RWPE2 (cell line): ENCODE measurements around the gene ITGA2.
A peak's percentile ranks its signal among the peaks of the same experiment; 100 is the strongest.

ENCODE experiments used
- ATAC-seq: fragments of 200-7000 bp; cut with Tn5 transposase; 3 replicates; pipeline ENCODE4 v1.9.1; 2021; ENCODE audit warnings: low read depth
- DNase-seq: peaks from one replicate; pipeline ENCODE4 v3.0.0-alpha.2; 2020; ENCODE audit warnings: low spot score
- H3K27ac ChIP-seq: fragments of 450-650 bp; 2 replicates; pipeline ENCODE4 v1.5.1; 2017; ENCODE audit warnings: mild to moderate bottlenecking; ENCODE audit not compliant: poor library complexity, severe bottlenecking
- H3K27me3 ChIP-seq: fragments of 250-450 bp; sonication (Bioruptor Pico); 2 replicates; pipeline ENCODE4 v1.5.1; 2021; ENCODE audit warnings: mild to moderate bottlenecking, moderate library complexity; ENCODE audit not compliant: insufficient read depth, poor library complexity, severe bottlenecking
- H3K36me3 ChIP-seq: fragments of 250-450 bp; sonication (Bioruptor Pico); 2 replicates; pipeline ENCODE4 v1.5.1; 2020; ENCODE audit warnings: low read depth, mild to moderate bottlenecking, moderate library complexity
- H3K4me1 ChIP-seq: fragments of 250-450 bp; sonication (Bioruptor Pico); 2 replicates; pipeline ENCODE4 v1.5.1; 2021; ENCODE audit warnings: mild to moderate bottlenecking, moderate library complexity; ENCODE audit not compliant: insufficient read depth, poor library complexity, severe bottlenecking
- H3K4me3 ChIP-seq: fragments of 250-450 bp; sonication (Bioruptor Pico); 2 replicates; pipeline ENCODE4 v1.5.1; 2021; ENCODE audit warnings: mild to moderate bottlenecking, moderate library complexity; ENCODE audit not compliant: severe bottlenecking
- H3K9me3 ChIP-seq: fragments of 250-450 bp; sonication (Bioruptor Pico); 2 replicates; pipeline ENCODE4 v1.5.1; 2021; ENCODE audit warnings: mild to moderate bottlenecking, moderate library complexity; ENCODE audit not compliant: severe bottlenecking
- TF ChIP-seq, protein P1 (sequence below): fragments of 450-650 bp; IDR thresholded peaks from one replicate; pipeline ENCODE4 v1.5.1; 2017; ENCODE audit warnings: mild to moderate bottlenecking, moderate library complexity; ENCODE audit not compliant: poor library complexity, severe bottlenecking

ITGA2 gene

DNA sequence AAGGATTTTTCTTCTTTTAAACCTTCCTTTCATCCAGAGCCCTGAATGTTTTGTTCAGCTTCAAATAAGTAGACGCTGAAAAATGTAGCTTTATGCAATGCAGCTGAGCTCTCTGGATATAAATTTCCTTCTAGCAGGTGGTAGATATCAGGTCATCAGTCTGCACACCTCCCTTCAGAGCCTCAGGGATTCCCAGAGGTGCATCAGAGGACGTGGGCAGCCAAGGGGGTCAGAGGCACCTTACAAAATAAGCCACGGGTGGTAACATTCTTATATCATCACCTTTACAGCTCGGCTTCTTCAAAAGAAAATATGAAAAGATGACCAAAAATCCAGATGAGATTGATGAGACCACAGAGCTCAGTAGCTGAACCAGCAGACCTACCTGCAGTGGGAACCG is 101.1 kb downstream of the ITGA2 start:
- TF ChIP-seq, protein P1, sequence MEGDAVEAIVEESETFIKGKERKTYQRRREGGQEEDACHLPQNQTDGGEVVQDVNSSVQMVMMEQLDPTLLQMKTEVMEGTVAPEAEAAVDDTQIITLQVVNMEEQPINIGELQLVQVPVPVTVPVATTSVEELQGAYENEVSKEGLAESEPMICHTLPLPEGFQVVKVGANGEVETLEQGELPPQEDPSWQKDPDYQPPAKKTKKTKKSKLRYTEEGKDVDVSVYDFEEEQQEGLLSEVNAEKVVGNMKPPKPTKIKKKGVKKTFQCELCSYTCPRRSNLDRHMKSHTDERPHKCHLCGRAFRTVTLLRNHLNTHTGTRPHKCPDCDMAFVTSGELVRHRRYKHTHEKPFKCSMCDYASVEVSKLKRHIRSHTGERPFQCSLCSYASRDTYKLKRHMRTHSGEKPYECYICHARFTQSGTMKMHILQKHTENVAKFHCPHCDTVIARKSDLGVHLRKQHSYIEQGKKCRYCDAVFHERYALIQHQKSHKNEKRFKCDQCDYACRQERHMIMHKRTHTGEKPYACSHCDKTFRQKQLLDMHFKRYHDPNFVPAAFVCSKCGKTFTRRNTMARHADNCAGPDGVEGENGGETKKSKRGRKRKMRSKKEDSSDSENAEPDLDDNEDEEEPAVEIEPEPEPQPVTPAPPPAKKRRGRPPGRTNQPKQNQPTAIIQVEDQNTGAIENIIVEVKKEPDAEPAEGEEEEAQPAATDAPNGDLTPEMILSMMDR, result no peak
- DNase-seq, result no peak

DNA sequence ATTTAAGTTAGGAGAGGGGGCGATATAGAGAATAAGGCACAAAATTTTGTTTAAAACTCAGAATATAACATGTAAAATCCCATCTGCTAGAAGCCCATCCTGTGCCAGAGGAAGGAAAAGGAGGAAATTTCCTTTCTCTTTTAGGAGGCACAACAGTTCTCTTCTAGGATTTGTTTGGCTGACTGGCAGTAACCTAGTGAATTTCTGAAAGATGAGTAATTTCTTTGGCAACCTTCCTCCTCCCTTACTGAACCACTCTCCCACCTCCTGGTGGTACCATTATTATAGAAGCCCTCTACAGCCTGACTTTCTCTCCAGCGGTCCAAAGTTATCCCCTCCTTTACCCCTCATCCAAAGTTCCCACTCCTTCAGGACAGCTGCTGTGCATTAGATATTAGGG is 102.1 kb downstream of the ITGA2 start:
- Histone ChIP-seq H3K27ac (no peak overlapping the region), H3K9me3 (no peaks in the 10 kb centered on the region), H3K4me1 (peaks cover 4% of the 10 kb centered on the region), H3K4me3 (no peak overlapping the region), H3K36me3 (peaks cover 96% of the 10 kb centered on the region), H3K27me3 (no peaks in the 10 kb centered on the region)
- TF ChIP-seq, protein P1, result peak; percentile 16
- ATAC-seq (peak; percentile 77), DNase-seq (no peak)

More for the DNA sequence above, 101.1 kb downstream of the ITGA2 start:
- Histone ChIP-seq H3K36me3 (peaks cover 96% of the 10 kb centered on the region), H3K4me3 (no peak overlapping the region), H3K27ac (no peak overlapping the region), H3K9me3 (no peaks in the 10 kb centered on the region), H3K27me3 (no peaks in the 10 kb centered on the region), H3K4me1 (peaks cover 4% of the 10 kb centered on the region)
- ATAC-seq, result no peak

DNA sequence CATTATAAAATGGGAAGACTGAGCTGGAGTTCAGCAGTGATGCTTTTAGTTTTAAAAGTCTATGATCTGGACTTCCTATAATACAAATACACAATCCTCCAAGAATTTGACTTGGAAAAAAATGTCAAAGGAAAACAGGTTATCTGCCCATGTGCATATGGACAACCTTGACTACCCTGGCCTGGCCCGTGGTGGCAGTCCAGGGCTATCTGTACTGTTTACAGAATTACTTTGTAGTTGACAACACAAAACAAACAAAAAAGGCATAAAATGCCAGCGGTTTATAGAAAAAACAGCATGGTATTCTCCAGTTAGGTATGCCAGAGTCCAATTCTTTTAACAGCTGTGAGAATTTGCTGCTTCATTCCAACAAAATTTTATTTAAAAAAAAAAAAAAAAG is 103.1 kb downstream of the ITGA2 start:
- Histone ChIP-seq H3K4me1 (peaks cover 4% of the 10 kb centered on the region), H3K4me3 (no peak overlapping the region), H3K9me3 (no peaks in the 10 kb centered on the region), H3K27me3 (no peaks in the 10 kb centered on the region), H3K36me3 (peaks cover 96% of the 10 kb centered on the region), H3K27ac (no peak overlapping the region)
- TF ChIP-seq, protein P1, result no peak
- ATAC-seq, result no peak
- DNase-seq, result no peak

DNA sequence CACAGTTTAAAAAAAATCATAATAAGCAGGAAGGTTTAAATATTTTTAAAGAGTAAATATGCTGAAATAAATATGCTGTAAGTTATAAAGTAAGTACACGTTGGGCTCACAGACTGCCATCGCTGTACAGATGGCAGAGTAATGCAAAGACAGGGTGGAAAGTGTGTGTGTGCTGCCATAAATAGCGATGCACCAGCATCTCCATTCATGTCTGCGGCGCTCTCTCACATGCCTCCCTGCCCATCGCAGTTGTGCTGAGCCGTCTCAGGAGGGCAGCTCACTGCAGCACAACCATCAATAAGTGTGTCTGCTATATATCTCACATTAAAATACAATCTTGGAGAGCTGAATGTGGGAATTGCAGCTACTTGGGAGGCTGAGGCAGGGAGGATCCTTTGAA is 106.1 kb downstream of the ITGA2 start:
- H3K27ac ChIP-seq, result no peak overlapping the region
- peaks cover 4% of the 10 kb centered on the region for H3K4me1 ChIP-seq
- H3K36me3 ChIP-seq, result peaks cover 96% of the 10 kb centered on the region
- no peak overlapping the region for H3K4me3 ChIP-seq
- H3K9me3 ChIP-seq, result no peaks in the 10 kb centered on the region
- DNase-seq (no peak), ATAC-seq (no peak)
- H3K27me3 ChIP-seq, result no peaks in the 10 kb centered on the region
- TF ChIP-seq, protein P1, result no peak

DNA sequence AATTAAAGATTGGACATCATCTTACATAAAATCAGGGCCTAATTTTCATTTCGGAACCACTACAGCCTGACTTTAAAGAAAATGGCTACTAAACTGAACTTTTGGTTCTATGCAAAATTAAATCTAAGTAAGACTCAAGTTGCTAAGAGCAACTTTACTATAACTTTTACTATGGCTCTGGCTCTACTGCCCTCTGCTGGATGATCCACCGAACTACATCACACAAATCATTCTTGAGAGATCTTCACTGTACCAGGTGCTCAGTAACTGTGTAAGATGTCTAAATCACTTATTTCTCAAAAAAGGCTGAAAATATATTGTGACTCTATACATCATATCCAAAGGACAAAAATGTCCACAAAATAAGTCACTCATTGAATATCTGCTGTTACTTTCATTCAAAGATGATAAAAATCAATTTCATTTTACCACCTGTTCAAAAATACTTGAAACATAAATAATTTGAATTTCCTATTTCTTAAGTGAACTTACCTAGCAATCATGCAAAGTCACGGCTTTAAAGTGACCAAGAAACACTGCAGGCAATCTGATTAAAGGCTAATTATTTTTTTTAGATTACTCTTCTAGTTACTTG is 106.9 kb downstream of the ITGA2 start:
- DNase-seq (no peak), ATAC-seq (peak; percentile 58)
- peaks cover 98% of the 10 kb centered on the region for H3K36me3 ChIP-seq
- peaks cover 2% of the 10 kb centered on the region for H3K4me1 ChIP-seq
- H3K4me3 ChIP-seq, result no peak overlapping the region
- no peaks in the 10 kb centered on the region for H3K27me3 ChIP-seq
- H3K27ac ChIP-seq, result no peak overlapping the region
- H3K9me3 ChIP-seq, result no peaks in the 10 kb centered on the region
- TF ChIP-seq, protein P1, result peak; percentile 99
